ENCODE data around the gene SMC3. TPM values are rescaled to one million over a fixed set of nuclear protein-coding genes. Genes with fewer than 3 reads are reported as not detected.

Gene SMC3
- total RNA-seq, 1 donor from 2014 or later, result 19.5 TPM

- no peak for TF ChIP-seq CTCF (IDR thresholded peaks at IDR 0.05; ENCODE audit: insufficient read depth, low read length, severe bottlenecking)
- H3K27me3 ChIP-seq (ENCODE audit: control insufficient read depth, insufficient read depth, low read length), result peaks cover 9% of the 10 kb centered on the region
- no peak for FAIRE-seq
- no peak for DNase-seq (ENCODE audit: low read depth)
- no peaks in the 10 kb centered on the region for H3K36me3 ChIP-seq (ENCODE audit: control insufficient read depth, insufficient read depth, low read length)
- no peak overlapping the region for H3K4me3 ChIP-seq (ENCODE audit: low read depth, low read length)
Measured at GRCh38 chr10:110625356-110625894, 57.9 kb downstream of the SMC3 start.

GRCh38 chr10:110625951-110626855, 58.7 kb downstream of the SMC3 start:
- Histone ChIP-seq H3K27me3 (ENCODE audit: control insufficient read depth, insufficient read depth, low read length) (peaks cover 9% of the 10 kb centered on the region), H3K36me3 (ENCODE audit: control insufficient read depth, insufficient read depth, low read length) (no peaks in the 10 kb centered on the region), H3K4me3 (ENCODE audit: low read depth, low read length) (no peak overlapping the region)
- no peak for DNase-seq (ENCODE audit: low read depth)
- FAIRE-seq, result no peak
- TF ChIP-seq CTCF (IDR thresholded peaks at IDR 0.05; ENCODE audit: insufficient read depth, low read length, severe bottlenecking), result no peak

- no peak overlapping the region for H3K4me3 ChIP-seq (ENCODE audit: low read depth, low read length)
- TF ChIP-seq CTCF (IDR thresholded peaks at IDR 0.05; ENCODE audit: insufficient read depth, low read length, severe bottlenecking), result no peak
- H3K27me3 ChIP-seq (ENCODE audit: control insufficient read depth, insufficient read depth, low read length), result peaks cover 9% of the 10 kb centered on the region
- DNase-seq (ENCODE audit: low read depth) (no peak), FAIRE-seq (no peak)
- H3K36me3 ChIP-seq (ENCODE audit: control insufficient read depth, insufficient read depth, low read length), result no peaks in the 10 kb centered on the region
Measured at GRCh38 chr10:110628161-110628560, 60.7 kb downstream of the SMC3 start.

GRCh38 chr10:110629680-110630191, 62.2 kb downstream of the SMC3 start:
- peaks cover 7% of the 10 kb centered on the region for H3K27me3 ChIP-seq (ENCODE audit: control insufficient read depth, insufficient read depth, low read length)
- no peaks in the 10 kb centered on the region for H3K36me3 ChIP-seq (ENCODE audit: control insufficient read depth, insufficient read depth, low read length)
- H3K4me3 ChIP-seq (ENCODE audit: low read depth, low read length), result no peak overlapping the region
- DNase-seq (ENCODE audit: low read depth) (peak; percentile 98), FAIRE-seq (peak; percentile 18)
- TF ChIP-seq CTCF (IDR thresholded peaks at IDR 0.05; ENCODE audit: insufficient read depth, low read length, severe bottlenecking), result no peak

- no peaks in the 10 kb centered on the region for H3K36me3 ChIP-seq (ENCODE audit: control insufficient read depth, insufficient read depth, low read length)
- no peak for TF ChIP-seq CTCF (IDR thresholded peaks at IDR 0.05; ENCODE audit: insufficient read depth, low read length, severe bottlenecking)
- DNase-seq (ENCODE audit: low read depth) (no peak), FAIRE-seq (no peak)
- no peak overlapping the region for H3K4me3 ChIP-seq (ENCODE audit: low read depth, low read length)
- H3K27me3 ChIP-seq (ENCODE audit: control insufficient read depth, insufficient read depth, low read length), result peaks cover 2% of the 10 kb centered on the region
Measured at GRCh38 chr10:110631934-110632333, 64.4 kb downstream of the SMC3 start.
